Liver (tissue), 3 donors: Measurements from ENCODE around the gene RALGPS1.

Experiments used
- GABPA ChIP-seq, 2 donors: IDR thresholded peaks in 1 of 2; conservative IDR thresholded peaks in 1 of 2; 2 replicates each; pipeline ENCODE4 v1.6.1; 2016; ENCODE audit warnings: antibody characterized with exemption in 2 of 2, mild to moderate bottlenecking in 1 of 2, moderate library complexity in 1 of 2
- RAD21 ChIP-seq, 2 donors: IDR thresholded peaks; 2 replicates each; pipeline ENCODE4 v1.6.1; 2016; ENCODE audit warnings: antibody characterized with exemption in 2 of 2, mild to moderate bottlenecking in 2 of 2
- TAF1 ChIP-seq: conservative IDR thresholded peaks from 2 replicates; pipeline ENCODE4 v1.6.1; 2016; ENCODE audit warnings: antibody characterized with exemption, mild to moderate bottlenecking
- YY1 ChIP-seq: IDR thresholded peaks from 2 replicates; pipeline ENCODE4 v1.6.1; 2016; ENCODE audit warnings: antibody characterized with exemption, mild to moderate bottlenecking
- TF ChIP-seq, protein P1 (sequence below): fragments of 150-350 bp; IDR thresholded peaks from 2 replicates; pipeline ENCODE4 v1.5.1; 2017; ENCODE audit warnings: improper control_type of control experiment, low read depth, low read length; ENCODE audit not compliant: missing input control
- TF ChIP-seq, protein P2 (sequence below): IDR thresholded peaks from 2 replicates; pipeline ENCODE4 v1.6.1; 2016; ENCODE audit warnings: antibody characterized with exemption
- donor health status: healthy.
- donor health status: healthy.

DNA sequence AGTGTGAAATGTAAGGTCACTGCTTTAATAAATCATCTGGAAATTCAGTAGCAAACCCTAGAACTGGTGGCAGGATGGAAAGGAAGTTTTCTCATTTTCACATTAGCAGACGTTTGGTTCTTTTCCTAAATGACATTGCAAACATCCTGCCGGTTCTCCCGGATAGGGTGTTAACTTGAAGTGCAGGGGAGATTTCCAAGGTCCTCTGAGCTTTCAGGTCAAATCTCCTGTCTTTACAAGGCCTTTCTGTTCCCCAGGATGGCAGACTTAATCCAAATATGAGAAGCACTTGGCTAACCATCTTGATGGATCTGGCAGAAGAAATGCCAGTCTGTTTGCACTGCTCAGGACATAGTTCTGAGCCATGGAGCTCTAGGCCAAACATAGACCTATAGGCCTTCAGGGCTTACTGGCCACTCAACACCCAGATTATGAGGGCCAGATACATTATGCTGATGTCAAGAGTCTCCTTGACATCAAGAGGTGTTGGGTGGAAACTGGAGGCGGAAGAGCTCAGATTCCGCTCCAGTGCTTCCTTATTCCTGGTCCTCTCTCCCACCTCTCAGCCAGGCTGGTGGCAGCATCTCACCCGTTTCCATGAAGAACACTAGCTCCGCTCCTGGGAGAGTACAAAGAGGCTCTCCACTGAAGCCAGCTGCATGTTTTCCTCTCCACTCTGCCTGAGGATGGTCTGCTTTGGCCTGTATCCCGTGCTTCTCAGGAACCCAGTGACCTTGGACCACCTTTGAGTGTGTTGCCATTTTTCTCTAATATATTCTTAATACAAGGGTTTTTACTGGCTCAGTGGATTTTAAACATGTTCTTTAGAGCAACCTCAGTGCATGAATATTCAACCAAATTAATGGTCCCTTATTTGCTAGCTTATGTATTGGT is 61.0 kb downstream of the RALGPS1 start:
- TF ChIP-seq, protein P1, sequence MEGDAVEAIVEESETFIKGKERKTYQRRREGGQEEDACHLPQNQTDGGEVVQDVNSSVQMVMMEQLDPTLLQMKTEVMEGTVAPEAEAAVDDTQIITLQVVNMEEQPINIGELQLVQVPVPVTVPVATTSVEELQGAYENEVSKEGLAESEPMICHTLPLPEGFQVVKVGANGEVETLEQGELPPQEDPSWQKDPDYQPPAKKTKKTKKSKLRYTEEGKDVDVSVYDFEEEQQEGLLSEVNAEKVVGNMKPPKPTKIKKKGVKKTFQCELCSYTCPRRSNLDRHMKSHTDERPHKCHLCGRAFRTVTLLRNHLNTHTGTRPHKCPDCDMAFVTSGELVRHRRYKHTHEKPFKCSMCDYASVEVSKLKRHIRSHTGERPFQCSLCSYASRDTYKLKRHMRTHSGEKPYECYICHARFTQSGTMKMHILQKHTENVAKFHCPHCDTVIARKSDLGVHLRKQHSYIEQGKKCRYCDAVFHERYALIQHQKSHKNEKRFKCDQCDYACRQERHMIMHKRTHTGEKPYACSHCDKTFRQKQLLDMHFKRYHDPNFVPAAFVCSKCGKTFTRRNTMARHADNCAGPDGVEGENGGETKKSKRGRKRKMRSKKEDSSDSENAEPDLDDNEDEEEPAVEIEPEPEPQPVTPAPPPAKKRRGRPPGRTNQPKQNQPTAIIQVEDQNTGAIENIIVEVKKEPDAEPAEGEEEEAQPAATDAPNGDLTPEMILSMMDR: no peak
- TF ChIP-seq RAD21 (IDR thresholded peaks at IDR 0.05) (no peak), YY1 (no peak), TAF1 (no peak), GABPA (IDR thresholded peaks at IDR 0.05 in 1 of 2, conservative IDR thresholded peaks at IDR 0.05 in 1 of 2) (no peak)
- TF ChIP-seq, protein P2, sequence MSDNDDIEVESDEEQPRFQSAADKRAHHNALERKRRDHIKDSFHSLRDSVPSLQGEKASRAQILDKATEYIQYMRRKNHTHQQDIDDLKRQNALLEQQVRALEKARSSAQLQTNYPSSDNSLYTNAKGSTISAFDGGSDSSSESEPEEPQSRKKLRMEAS: no peak
